Activated T-cell treated with anti-CD3 and anti-CD28 coated beads for 48 hours (primary cell): ENCODE measurements around the gene OR5M3.

Experiments
- DNase-seq: peaks from one replicate; pipeline ENCODE4 v3.0.0-alpha.2; 2020; ENCODE audit warnings: low read depth

The OR5M3 gene

GRCh38 chr11:56473252-56473651, at the start of gene OR5M3:
Gene OR5M3 (minus strand): TSS chr11:56473352. CDS start chr11:56470497, 2,855 bp downstream.
- no peak for DNase-seq

- no peak for DNase-seq
Observed at GRCh38 chr11:56522008-56522407, 48.9 kb upstream of the OR5M3 start.

GRCh38 chr11:56513280-56513679, 40.1 kb upstream of the OR5M3 start:
- DNase-seq = no peak

- no peak for DNase-seq
Observed at GRCh38 chr11:56509439-56509838, 36.3 kb upstream of the OR5M3 start.

DNA sequence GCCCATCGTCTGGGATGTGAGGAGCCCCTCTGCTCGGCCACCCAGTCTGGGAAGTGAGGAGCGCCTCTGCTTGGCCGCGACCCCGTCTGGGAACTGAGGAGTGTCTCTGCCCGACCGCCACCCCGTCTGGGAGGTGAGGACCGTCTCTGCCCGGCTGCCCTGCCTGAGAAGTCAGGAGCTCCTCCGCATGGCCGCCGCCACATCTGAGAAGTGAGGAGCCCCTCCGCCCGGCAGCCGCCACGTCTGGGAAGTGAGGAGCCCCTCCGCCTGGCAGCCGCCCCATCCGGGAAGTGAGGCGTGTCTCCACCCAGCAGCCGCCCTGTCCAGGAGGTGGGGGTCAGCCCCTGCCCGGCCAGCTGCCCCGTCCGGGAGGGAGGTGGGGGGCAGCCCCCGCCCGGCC, 23.9 kb upstream of the OR5M3 start:
- no peak for DNase-seq

GRCh38 chr11:56495117-56495516, 22.0 kb upstream of the OR5M3 start:
- DNase-seq = no peak

DNA sequence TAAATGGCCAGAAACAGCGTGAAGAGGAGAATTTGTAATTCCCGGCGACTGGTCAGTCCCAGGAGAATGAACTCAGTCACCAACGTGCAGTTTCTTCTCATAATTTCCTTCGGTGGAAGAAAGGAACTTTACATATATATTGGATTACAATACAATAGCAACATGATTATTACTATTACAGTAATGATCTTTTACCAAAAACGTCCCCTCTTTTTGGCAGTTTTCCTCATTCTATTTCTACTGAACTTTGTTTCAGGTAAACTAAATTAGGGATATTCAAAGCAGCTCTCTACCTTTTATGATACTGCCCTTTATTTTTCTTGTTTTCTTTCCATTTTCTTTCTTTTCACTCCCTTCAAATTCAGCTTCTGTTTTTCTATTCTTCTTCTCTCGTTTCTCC, 18.1 kb upstream of the OR5M3 start, which contains the start of gene OR5M8:
OR5M8 (minus strand) TSS at position 101 of the 400 bp plus-strand sequence; CDS start at position 101, 0 bp downstream.
- DNase-seq = no peak

DNA sequence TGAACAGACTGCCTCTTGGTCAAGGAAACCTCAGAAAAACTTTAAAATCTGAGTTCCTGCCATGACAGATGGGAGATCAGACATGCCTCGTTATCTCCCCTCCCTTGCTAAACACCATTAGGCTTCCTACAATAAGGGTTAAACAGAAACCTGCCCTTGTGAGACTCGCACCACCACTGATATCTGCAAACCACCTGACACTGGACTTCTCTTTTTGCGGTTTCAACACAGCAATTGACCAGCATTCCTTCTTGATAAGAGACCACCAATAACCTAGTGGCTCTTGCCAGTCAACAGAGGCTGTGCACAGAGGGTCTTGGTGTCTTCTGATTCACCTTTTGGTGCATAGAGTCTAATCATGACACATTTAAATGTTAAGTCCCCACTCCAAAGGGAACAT, 13.6 kb upstream of the OR5M3 start:
- DNase-seq = no peak

DNA sequence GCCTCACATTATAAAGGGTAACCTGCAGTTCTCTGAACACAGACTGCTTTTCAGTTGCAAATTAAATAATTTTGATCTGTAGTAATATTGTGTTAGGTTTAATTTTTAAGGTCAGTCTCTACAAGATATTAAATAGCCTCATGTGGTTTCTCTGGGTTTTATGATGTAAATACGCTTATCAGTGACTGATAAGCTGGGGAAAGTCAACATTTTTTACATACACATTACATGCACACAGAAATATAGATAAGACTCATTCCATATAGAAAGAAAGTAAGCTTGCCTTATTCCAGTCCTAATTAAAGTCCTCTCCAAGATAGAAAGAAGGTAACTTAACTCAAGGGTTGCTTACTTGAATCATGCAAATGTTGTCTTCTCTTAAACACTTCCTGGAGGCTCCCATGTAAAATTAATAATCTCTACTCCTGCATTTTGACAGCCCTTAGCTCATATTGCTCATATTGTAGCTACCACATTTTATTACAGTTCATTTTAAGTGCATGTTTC, 1.6 kb upstream of the OR5M3 start:
- DNase-seq = no peak

DNA sequence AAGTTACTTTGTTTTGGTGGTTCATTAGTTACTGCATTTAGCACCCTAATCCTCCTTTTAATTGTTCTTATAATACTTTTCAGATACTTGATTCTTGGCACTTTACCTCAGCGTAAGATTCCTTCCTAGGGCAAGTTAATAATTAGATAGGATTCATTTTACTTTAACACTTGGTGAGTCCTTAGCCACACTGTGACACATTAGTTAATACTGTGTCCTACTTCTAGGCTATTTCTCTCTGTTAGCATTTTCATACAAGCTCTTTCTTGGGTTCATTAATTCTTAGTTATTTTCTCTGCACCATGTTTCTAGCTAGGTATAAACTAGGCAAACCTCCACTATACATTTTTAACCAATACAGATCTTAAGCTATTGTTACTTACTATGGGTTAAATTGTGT, 16.1 kb downstream of the OR5M3 start:
- no peak for DNase-seq

DNA sequence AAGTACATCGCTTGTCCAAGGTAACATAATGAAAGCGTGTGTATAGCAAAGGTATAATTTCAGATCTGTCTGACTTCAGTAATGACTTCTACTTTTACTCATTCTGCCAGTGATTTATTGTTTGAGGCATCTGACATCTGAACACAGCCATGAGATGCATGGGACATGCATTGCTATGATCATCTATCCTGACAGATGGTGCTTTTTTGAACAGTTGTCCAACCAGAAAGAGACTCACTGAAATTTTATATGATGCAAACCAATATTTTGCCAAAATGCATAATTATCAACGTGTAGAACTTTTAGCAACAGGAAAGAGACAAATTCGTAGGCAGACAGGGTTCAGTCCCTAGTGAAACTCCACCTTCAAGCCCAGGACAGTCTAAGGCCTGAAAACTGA, 19.6 kb downstream of the OR5M3 start:
- DNase-seq = no peak
